Measurements from ENCODE around the gene LIX1L. TPM values are rescaled to one million over a fixed set of nuclear protein-coding genes. Genes with fewer than 3 reads are reported as not detected.
"Not testable (repeated sequence)": the region's sequence is repeated elsewhere in the genome, so short reads cannot be mapped to it uniquely, and the experiment has no call there.

Gene LIX1L
- total RNA-seq, 1 experiment from 2014 or later: 34.1 TPM

- Histone ChIP-seq H3K4me1 (replicated peaks) (peaks cover 8% of the 10 kb centered on the region), H3K27ac (peak overlapping the region; percentile 94), H3K36me3 (peaks cover 34% of the 10 kb centered on the region), H3K4me3 (peak overlapping the region; percentile 58), H3K9me3 (replicated peaks) (no peaks in the 10 kb centered on the region), H3K27me3 (replicated peaks) (no peaks in the 10 kb centered on the region)
- no peak for DNase-seq (ENCODE audit: low read depth in 1 of 2, low spot score in 2 of 2)
Measured at GRCh38 chr1:145926686-145927062, 31.1 kb downstream of the LIX1L start.

DNA sequence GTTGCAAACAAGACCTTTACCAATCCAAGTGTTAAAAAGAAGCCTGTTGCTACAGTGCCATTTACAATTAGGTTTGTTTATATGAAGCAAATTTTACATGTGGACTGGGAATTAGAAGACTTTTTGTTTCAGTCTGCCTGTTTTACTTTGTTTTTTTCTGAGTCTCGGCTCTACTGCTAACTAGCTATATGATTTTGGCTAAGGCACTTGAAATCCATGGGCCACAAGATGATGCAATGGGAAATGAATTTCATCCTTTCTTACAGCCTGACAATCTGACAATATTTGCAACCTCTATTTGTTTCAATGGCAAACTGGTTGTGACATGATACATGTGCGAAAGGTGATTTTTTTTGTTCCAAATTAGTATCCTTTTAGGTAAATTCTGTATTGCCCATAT lies 35.6 kb downstream of the LIX1L start:
- Histone ChIP-seq H3K9me3 (replicated peaks) (no peaks in the 10 kb centered on the region), H3K4me1 (replicated peaks) (peaks cover 28% of the 10 kb centered on the region), H3K4me3 (no peak overlapping the region), H3K36me3 (peaks cover 29% of the 10 kb centered on the region), H3K27ac (no peak overlapping the region), H3K27me3 (replicated peaks) (no peaks in the 10 kb centered on the region)
- DNase-seq (ENCODE audit: low read depth in 1 of 2, low spot score in 2 of 2): no peak

DNA sequence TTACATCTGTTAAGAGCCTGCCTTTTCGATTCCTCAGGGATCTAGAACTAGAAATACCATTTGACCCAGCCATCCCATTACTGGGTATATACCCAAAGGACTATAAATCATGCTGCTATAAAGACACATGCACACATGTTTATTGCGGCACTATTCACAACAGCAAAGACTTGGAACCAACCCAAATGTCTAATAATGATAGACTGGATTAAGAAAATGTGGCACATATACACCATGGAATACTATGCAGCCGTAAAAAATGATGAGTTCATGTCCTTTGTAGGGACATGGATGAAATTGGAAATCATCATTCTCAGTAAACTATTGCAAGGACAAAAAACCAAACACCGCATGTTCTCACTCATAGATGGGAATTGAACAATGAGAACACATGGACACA lies 37.5 kb downstream of the LIX1L start:
- not testable (repeated sequence) for H3K27me3 ChIP-seq (replicated peaks); H3K9me3 ChIP-seq (replicated peaks); H3K27ac ChIP-seq; DNase-seq (ENCODE audit: low read depth in 1 of 2, low spot score in 2 of 2); H3K4me3 ChIP-seq
- peaks cover 24% of the 10 kb centered on the region for H3K4me1 ChIP-seq (replicated peaks)
- H3K36me3 ChIP-seq: peaks cover 33% of the 10 kb centered on the region

- H3K36me3 ChIP-seq: peaks cover 43% of the 10 kb centered on the region
- peaks cover 27% of the 10 kb centered on the region for H3K4me1 ChIP-seq (replicated peaks)
- H3K9me3 ChIP-seq (replicated peaks): no peaks in the 10 kb centered on the region
- H3K27ac ChIP-seq: peak overlapping the region; percentile 72
- peak overlapping the region; percentile 76 for H3K4me3 ChIP-seq
- peak in 1 of 2 experiments; percentile 56 for DNase-seq (ENCODE audit: low read depth in 1 of 2, low spot score in 2 of 2)
- no peaks in the 10 kb centered on the region for H3K27me3 ChIP-seq (replicated peaks)
Measured at GRCh38 chr1:145918992-145919939, 38.6 kb downstream of the LIX1L start.

DNA sequence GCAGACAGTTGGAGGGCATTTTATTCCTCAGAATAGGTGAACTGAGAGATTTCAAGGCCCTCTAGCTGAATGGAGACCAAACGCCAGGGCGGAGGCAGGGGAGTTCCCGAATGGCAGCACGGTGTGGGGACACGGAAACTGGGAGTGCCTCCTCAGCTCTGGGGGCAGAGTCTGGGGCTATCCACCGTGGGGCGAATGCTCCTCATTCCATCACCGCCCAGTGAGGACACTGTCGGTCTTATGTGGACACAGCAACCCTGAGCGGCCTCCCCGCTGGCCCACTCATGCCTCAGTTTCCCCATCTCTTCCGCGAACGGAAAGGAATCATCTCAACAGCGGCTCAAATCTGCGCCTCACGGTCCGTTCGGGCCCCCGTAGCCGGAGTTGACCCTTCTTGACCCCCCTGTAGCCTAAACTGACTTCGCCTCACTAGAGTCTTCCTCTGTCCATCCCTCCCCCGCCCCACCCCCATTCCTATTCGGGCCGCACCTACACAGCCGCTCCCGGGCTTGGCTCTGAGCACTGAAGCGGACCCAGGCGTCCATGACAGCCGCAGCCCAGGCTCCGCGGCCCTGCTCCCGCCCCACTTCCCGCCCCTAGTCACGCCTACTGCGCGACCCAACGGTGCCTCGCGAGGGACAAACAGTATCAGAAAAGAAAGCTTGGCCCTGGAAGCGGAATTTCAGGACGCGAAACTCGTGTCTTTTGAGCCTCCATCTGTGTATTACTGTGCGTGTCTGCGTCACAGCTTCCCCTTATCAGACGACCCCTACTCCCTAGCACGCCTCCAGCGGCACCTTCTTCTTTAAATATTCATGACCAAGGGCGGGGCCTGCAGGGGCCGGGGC lies 39.4 kb downstream of the LIX1L start, which contains the start of gene PEX11B:
Gene PEX11B, minus strand, starts transcription at position 574 of the 848 bp plus-strand sequence. Its CDS starts 29 bp downstream, at position 545.
- peaks cover 48% of the 10 kb centered on the region for H3K36me3 ChIP-seq
- H3K27me3 ChIP-seq (replicated peaks): no peaks in the 10 kb centered on the region
- peak within 1 kb of the TSS; percentile 76 for H3K4me3 ChIP-seq
- peaks cover 27% of the 10 kb centered on the region for H3K4me1 ChIP-seq (replicated peaks)
- H3K27ac ChIP-seq: peak within 1 kb of the TSS; percentile 72
- H3K9me3 ChIP-seq (replicated peaks): no peaks in the 10 kb centered on the region
- peak; percentile 84 to 90 for DNase-seq (ENCODE audit: low read depth in 1 of 2, low spot score in 2 of 2)

GRCh38 chr1:145917595-145917994 lies 40.2 kb downstream of the LIX1L start:
- Histone ChIP-seq H3K27ac (no peak overlapping the region), H3K27me3 (replicated peaks) (no peaks in the 10 kb centered on the region), H3K4me3 (peak overlapping the region; percentile 76), H3K36me3 (peaks cover 47% of the 10 kb centered on the region), H3K4me1 (replicated peaks) (peaks cover 27% of the 10 kb centered on the region), H3K9me3 (replicated peaks) (no peaks in the 10 kb centered on the region)
- DNase-seq (ENCODE audit: low read depth in 1 of 2, low spot score in 2 of 2): no peak

DNA sequence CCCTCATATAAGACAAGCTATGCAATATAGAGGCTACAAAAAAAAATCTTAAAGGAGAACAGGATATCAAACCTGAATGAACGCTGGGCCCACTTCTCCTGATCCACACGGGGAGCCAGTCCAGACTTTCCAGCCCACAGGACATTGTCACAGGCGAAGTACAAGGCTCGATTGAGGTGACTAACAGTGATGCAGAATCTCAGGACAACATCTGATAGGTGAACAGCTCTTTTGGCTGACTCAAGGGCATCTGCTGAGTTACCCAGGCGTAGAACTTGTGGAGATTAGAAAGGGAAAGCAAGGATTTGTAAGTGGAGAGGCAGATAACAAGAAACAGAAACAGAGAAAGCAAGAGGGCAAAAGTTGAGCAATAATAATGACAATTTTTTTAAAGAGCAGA lies 41.1 kb downstream of the LIX1L start:
- Histone ChIP-seq H3K27me3 (replicated peaks) (no peaks in the 10 kb centered on the region), H3K4me3 (no peak overlapping the region), H3K36me3 (peaks cover 51% of the 10 kb centered on the region), H3K4me1 (replicated peaks) (peaks cover 27% of the 10 kb centered on the region), H3K27ac (no peak overlapping the region), H3K9me3 (replicated peaks) (no peaks in the 10 kb centered on the region)
- DNase-seq (ENCODE audit: low read depth in 1 of 2, low spot score in 2 of 2): no peak

DNA sequence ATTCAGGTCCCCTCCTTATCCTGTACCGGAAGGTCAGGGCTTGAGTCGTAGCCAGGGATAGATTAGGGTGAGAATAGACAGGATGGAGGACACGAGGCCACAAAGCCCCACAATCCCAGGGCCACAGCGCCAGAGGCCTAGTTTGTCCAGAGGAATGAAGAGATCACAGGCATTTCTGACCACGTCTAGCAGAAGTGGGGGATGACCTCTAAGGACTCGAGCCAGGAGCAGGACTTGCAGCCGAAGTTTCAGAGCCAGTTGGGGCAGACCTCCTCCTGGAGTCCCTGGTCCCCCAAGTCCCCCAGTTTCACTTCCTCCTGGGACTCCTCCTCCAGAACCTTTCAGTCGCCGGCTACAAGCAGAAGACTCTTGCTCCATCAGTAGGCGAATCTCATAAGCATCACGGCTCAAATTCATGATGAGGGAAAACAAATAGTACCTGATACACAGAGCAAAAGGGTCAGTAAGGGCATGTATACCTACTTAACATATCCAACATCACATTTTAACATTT lies 45.6 kb downstream of the LIX1L start:
- Histone ChIP-seq H3K4me3 (no peak overlapping the region), H3K27ac (no peak overlapping the region), H3K4me1 (replicated peaks) (peaks cover 33% of the 10 kb centered on the region), H3K27me3 (replicated peaks) (no peaks in the 10 kb centered on the region), H3K36me3 (peaks cover 63% of the 10 kb centered on the region), H3K9me3 (replicated peaks) (no peaks in the 10 kb centered on the region)
- DNase-seq (ENCODE audit: low read depth in 1 of 2, low spot score in 2 of 2): no peak

- H3K36me3 ChIP-seq: peaks cover 33% of the 10 kb centered on the region
- peak; percentile 65 to 71 for DNase-seq (ENCODE audit: low read depth in 1 of 2, low spot score in 2 of 2)
- no peaks in the 10 kb centered on the region for H3K27me3 ChIP-seq (replicated peaks)
- H3K4me3 ChIP-seq: no peak overlapping the region
- H3K27ac ChIP-seq: peak overlapping the region; percentile 35
- H3K4me1 ChIP-seq (replicated peaks): peaks cover 28% of the 10 kb centered on the region
- H3K9me3 ChIP-seq (replicated peaks): no peaks in the 10 kb centered on the region
Measured at GRCh38 chr1:145908653-145909052, 49.2 kb downstream of the LIX1L start.

DNA sequence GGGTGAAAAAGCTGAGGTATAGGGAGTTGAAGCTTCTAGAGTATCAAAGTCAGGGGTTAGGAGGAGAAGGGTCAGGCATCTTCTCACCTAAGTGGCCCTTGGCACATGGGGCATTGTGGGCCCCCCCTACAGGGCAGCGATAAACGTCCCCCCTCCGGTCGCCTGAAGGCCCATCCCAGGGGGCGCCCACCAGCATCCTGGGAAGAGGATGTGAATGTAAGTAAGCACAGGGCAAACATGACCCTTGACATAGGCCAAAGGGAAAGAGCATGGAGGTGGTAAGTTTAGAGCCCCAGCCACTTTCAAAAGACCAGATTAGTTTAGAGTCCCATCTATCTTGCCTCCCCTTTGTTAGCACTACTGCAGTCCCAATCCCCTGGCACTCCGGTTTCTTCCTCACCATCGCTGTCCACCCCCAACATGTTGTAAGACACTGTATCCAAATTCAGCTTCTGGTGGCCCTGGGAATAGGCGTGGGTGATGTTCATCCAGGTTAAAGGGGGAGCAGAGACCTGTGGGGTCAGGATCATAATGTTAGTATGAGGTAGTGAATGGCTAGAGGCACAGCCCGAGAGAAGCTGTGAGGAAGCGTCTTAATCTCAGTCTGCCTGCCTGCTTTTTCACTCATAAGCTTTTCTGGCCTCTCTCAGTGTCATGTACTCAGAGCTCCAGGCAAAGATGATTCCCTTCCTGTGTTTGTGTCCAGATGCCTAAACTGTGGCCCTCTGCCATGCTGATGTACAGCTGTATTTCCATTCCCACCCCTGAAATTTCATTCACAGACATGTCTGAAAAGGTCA lies 50.7 kb downstream of the LIX1L start:
- no peaks in the 10 kb centered on the region for H3K9me3 ChIP-seq (replicated peaks)
- no peak overlapping the region for H3K27ac ChIP-seq
- peaks cover 20% of the 10 kb centered on the region for H3K36me3 ChIP-seq
- H3K4me1 ChIP-seq (replicated peaks): peaks cover 28% of the 10 kb centered on the region
- no peaks in the 10 kb centered on the region for H3K27me3 ChIP-seq (replicated peaks)
- no peak for DNase-seq (ENCODE audit: low read depth in 1 of 2, low spot score in 2 of 2)
- no peak overlapping the region for H3K4me3 ChIP-seq

DNA sequence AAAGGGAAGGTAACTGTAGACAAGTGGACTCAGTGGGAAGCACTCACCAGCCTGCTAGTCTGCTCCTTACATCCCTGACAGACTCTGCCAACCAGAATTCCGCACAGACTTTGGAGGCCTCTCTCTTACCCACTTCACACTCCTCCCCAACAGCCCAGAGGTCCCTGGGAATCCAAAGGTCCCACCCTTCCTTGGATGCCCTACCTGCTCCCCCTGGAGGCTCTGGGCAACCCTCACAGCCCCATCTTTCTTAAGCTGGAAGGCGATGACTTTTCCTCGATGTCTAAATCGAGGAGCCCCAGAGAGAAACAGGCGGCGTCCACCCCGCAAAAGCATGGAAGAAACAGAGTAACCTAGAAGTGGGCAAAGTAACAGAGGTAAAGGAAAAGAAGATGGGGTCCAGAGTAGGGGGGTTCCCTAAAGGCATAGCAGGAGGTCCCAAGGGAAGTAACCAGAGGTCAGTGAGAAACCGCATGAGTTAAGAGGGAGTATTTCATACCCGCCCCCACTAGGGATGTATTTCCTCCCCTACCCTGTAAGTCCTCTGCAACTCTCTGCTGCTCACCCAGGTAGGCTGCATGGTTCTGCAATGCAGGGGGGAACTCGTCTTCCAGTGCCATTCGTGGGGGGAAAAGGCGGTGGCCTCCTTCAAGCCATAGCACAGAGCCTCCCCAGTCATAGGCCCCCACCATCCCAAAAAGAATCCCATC lies 56.4 kb downstream of the LIX1L start:
- Histone ChIP-seq H3K27me3 (replicated peaks) (no peaks in the 10 kb centered on the region), H3K9me3 (replicated peaks) (no peaks in the 10 kb centered on the region), H3K4me1 (replicated peaks) (no peaks in the 10 kb centered on the region), H3K36me3 (no peaks in the 10 kb centered on the region), H3K4me3 (no peak overlapping the region), H3K27ac (no peak overlapping the region)
- no peak for DNase-seq (ENCODE audit: low read depth in 1 of 2, low spot score in 2 of 2)

DNA sequence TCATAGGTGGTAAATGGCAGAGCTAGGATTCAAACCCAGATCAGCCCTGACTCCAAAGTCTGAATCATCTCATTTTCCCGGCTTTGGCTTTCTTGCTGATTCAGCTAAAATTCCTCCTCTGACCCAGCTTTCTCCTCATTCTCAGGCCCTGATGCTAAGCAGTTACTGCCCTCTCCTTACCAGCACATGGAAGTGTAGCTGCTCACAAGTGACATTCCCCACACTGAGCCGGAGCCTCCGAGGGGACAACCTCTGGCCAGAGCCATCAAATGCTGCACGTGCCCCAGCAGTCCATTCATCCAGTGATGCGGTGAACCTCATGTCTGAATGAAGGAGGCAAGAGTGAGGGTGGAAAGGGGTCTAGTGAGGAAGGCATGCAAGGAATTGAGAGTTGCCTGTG lies 59.1 kb downstream of the LIX1L start:
- Histone ChIP-seq H3K27me3 (replicated peaks) (no peaks in the 10 kb centered on the region), H3K9me3 (replicated peaks) (no peaks in the 10 kb centered on the region), H3K27ac (no peak overlapping the region), H3K36me3 (no peaks in the 10 kb centered on the region), H3K4me1 (replicated peaks) (no peaks in the 10 kb centered on the region), H3K4me3 (no peak overlapping the region)
- DNase-seq (ENCODE audit: low read depth in 1 of 2, low spot score in 2 of 2): no peak
